ENCODE results near the gene TENM4.

TENM4 gene

GRCh38 chr11:79390477-79390876 is 50.4 kb downstream of the TENM4 start:
- in situ Hi-C loops (cut with HindIII; ENCODE audit: low pct_ligation_motif_present, low sequenced_read_pairs) = no loop called here
- H3K36me3 ChIP-seq (replicated peaks) = no peaks in the 10 kb centered on the region
- no peak overlapping the region for H3K27ac ChIP-seq
- no peak overlapping the region for H3K4me3 ChIP-seq (ENCODE audit: low read depth, low read length)
- H3K27me3 ChIP-seq (replicated peaks) = no peaks in the 10 kb centered on the region
- no peak for TF ChIP-seq CTCF (IDR thresholded peaks at IDR 0.05; ENCODE audit: low read depth, low read length, missing control alignments)
- no peak for DNase-seq

- H3K36me3 ChIP-seq (replicated peaks) = no peaks in the 10 kb centered on the region
- no peak for DNase-seq
- H3K27ac ChIP-seq = no peak overlapping the region
- in situ Hi-C loops (cut with HindIII; ENCODE audit: low pct_ligation_motif_present, low sequenced_read_pairs) = no loop called here
- no peak for TF ChIP-seq CTCF (IDR thresholded peaks at IDR 0.05; ENCODE audit: low read depth, low read length, missing control alignments)
- H3K27me3 ChIP-seq (replicated peaks) = no peaks in the 10 kb centered on the region
- H3K4me3 ChIP-seq (ENCODE audit: low read depth, low read length) = no peak overlapping the region
Measured at GRCh38 chr11:79388201-79388600, 52.6 kb downstream of the TENM4 start.

- Histone ChIP-seq H3K4me3 (ENCODE audit: low read depth, low read length) (no peak overlapping the region), H3K27ac (no peak overlapping the region), H3K36me3 (replicated peaks) (no peaks in the 10 kb centered on the region), H3K27me3 (replicated peaks) (no peaks in the 10 kb centered on the region)
- TF ChIP-seq CTCF (IDR thresholded peaks at IDR 0.05; ENCODE audit: low read depth, low read length, missing control alignments) = no peak
- in situ Hi-C loops (cut with HindIII; ENCODE audit: low pct_ligation_motif_present, low sequenced_read_pairs) = no loop called here
- DNase-seq = no peak
Measured at GRCh38 chr11:79383874-79384273, 57.0 kb downstream of the TENM4 start.

- H3K27ac ChIP-seq = no peak overlapping the region
- H3K4me3 ChIP-seq (ENCODE audit: low read depth, low read length) = no peak overlapping the region
- TF ChIP-seq CTCF (IDR thresholded peaks at IDR 0.05; ENCODE audit: low read depth, low read length, missing control alignments) = no peak
- in situ Hi-C loops (cut with HindIII; ENCODE audit: low pct_ligation_motif_present, low sequenced_read_pairs) = no loop called here
- no peaks in the 10 kb centered on the region for H3K36me3 ChIP-seq (replicated peaks)
- no peak for DNase-seq
- H3K27me3 ChIP-seq (replicated peaks) = no peaks in the 10 kb centered on the region
Measured at GRCh38 chr11:79382301-79383050, 58.4 kb downstream of the TENM4 start.

- Histone ChIP-seq H3K36me3 (replicated peaks) (no peaks in the 10 kb centered on the region), H3K4me3 (ENCODE audit: low read depth, low read length) (no peak overlapping the region), H3K27ac (no peak overlapping the region), H3K27me3 (replicated peaks) (no peaks in the 10 kb centered on the region)
- no peak for DNase-seq
- in situ Hi-C loops (cut with HindIII; ENCODE audit: low pct_ligation_motif_present, low sequenced_read_pairs) = no loop called here
- no peak for TF ChIP-seq CTCF (IDR thresholded peaks at IDR 0.05; ENCODE audit: low read depth, low read length, missing control alignments)
Measured at GRCh38 chr11:79381036-79381435, 59.8 kb downstream of the TENM4 start.

GRCh38 chr11:79377406-79377805 is 63.4 kb downstream of the TENM4 start:
- H3K36me3 ChIP-seq (replicated peaks) = no peaks in the 10 kb centered on the region
- no peak overlapping the region for H3K27ac ChIP-seq
- H3K27me3 ChIP-seq (replicated peaks) = no peaks in the 10 kb centered on the region
- TF ChIP-seq CTCF (IDR thresholded peaks at IDR 0.05; ENCODE audit: low read depth, low read length, missing control alignments) = no peak
- in situ Hi-C loops (cut with HindIII; ENCODE audit: low pct_ligation_motif_present, low sequenced_read_pairs) = no loop called here
- no peak overlapping the region for H3K4me3 ChIP-seq (ENCODE audit: low read depth, low read length)
- DNase-seq = no peak

Data from brain microvascular endothelial cell (primary cell).